Erythroblast (primary cell): ENCODE results near the gene RCAN1.

ENCODE experiments used
- DNase-seq, 2 experiments: peaks; one replicate each; lab custom pipeline; 2025; lab: John Stamatoyannopoulos, UW
- GATA1 ChIP-seq: IDR thresholded peaks from 2 replicates; pipeline ENCODE4 v1.6.1; 2011; ENCODE audit warnings: low read depth, mild to moderate bottlenecking, control low read depth, low read length, moderate library complexity
- POLR2A ChIP-seq: IDR thresholded peaks from 2 replicates; pipeline ENCODE4 v1.6.1; 2011; ENCODE audit warnings: mild to moderate bottlenecking, low read length

RCAN1 gene

DNA sequence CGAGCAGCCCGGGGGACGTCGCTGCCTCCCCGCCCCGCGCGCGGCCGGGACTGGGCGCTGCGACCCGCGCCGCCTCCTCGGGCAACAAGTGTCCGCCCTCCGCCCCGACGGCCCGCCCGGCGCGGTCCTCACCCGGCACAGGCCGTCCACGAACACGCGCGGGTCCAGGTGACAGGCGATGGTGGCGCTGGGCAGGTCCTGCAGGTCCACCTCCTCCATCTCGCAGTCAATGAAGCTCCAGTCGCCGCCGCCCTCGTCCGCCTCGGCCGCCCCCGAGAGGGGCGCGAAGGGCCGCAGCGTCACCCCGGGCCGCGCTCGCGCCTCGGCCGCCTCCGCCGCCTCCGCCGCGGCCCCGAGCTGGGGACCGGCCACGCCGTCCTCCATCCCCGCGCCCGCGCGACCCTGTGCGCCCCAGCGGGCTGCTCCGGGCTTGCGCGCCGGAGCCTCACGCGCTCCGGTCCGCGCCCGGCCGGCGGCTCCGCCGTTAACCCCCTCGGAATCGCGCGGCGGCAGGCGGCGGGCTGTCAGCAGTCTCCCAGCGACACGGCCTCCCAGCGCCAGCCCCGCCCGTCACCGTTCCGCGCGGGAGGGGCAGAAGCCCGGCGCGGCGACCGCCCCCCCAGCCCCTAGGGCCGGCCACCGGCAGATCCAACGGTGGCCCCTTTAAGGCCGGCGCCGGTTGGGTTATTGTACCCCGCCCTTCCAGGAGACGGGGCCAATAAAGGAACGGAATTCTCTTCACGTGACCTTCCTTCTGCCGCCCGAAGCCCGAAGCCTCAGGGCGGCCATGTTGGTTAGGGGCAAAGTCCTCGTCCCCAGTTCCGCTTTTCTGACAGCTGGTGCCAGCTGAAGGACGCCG, at the start of gene RCAN1:
Gene RCAN1 (minus strand): TSS at position 486 of the 859 bp plus-strand sequence. CDS start 102 bp downstream, at position 384.
- DNase-seq, result peak; percentile 94 to 96
- TF ChIP-seq GATA1 (no peak), POLR2A (peak; percentile 38)

- TF ChIP-seq GATA1, result no peak
- no peak for TF ChIP-seq POLR2A
- no peak for DNase-seq
Observed at GRCh38 chr21:34661848-34662247, 46.9 kb upstream of the RCAN1 start.

GRCh38 chr21:34653522-34653921, 38.6 kb upstream of the RCAN1 start:
- DNase-seq, result no peak
- TF ChIP-seq POLR2A (no peak), GATA1 (no peak)

DNA sequence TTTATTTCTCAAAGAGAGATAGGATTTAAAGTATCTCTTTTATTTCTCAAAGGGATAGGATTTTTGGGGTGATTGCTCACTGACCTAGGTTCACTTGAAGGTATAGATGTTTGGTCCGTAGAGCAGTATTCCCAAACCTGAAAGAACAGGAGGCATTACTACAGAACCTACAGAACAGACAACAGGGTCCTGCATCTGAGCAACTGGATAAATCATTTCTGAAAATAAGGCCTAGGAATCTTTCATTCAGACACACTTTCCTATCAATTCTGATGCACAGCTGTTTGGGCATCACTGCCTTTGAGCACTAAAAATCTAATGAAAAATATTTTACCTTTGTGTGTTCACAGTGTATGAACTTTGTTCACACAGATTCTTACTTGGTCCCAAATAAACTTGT, 36.7 kb upstream of the RCAN1 start:
- TF ChIP-seq GATA1 (no peak), POLR2A (no peak)
- DNase-seq, result no peak

GRCh38 chr21:34650861-34651431, 36.0 kb upstream of the RCAN1 start:
- no peak for TF ChIP-seq GATA1
- no peak for TF ChIP-seq POLR2A
- no peak for DNase-seq

DNA sequence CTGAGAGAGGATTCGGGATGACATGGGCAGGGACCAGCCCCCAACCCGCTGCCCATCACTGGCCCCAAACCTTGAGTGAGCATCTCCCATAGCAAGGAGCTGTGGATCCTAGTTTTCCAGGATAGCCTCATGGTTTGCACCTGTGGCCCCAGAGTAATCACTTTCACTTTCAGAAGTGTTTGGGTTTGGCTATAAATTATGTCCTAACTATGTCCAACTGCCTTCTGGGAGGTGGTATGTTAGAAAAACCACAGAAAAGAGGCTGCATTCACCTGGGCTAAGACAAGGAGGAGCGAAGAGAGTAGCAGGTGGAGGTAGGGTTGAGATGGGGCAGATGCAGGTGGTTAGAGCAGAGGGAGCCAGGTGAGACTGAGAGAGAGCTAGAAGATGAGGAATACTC, 34.5 kb upstream of the RCAN1 start:
- no peak for TF ChIP-seq GATA1
- no peak for TF ChIP-seq POLR2A

GRCh38 chr21:34648739-34649297, 33.9 kb upstream of the RCAN1 start:
- TF ChIP-seq GATA1, result no peak
- DNase-seq, result no peak

More for the DNA sequence above, 34.5 kb upstream of the RCAN1 start:
- DNase-seq, result no peak

DNA sequence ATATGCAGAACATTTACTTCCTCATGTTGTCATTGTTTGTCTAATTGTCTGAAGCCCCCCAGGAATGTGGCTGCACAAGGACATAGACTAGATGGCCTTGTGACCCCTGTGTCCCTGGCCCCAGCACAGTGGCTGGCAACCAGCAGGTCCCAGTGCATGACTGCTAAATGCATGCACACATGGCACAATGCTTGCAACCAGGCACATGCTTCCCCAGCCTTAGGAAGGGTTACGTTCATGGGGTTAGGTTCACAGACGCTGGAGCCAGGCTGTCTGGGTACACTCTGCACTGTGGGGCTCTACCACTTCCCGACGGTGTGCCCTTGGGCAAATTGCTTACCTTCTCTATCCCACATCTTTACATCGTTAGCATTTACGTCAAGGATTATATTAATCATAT, 32.6 kb upstream of the RCAN1 start:
- no peak for DNase-seq
- no peak for TF ChIP-seq POLR2A
- TF ChIP-seq GATA1, result no peak

DNA sequence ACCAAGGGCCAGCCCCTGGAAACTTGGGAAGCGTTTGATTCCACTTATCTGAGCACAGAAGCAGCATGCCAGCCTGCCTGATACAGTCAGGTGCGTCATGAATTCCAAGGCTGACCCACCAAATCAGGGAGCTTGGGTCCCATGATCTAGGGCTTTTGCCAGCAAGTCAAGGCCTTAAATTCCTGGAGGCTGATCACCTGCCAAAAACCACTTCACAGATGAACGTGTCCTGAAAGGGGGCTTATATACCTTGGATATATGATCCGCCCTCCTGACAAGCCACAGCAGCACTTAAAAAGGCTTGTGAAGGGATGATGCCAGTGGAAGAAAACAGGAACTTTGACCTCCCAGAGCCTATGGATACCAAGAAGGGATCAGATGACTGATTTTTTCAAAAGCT, 29.9 kb upstream of the RCAN1 start:
- TF ChIP-seq GATA1 (no peak), POLR2A (no peak)

DNA sequence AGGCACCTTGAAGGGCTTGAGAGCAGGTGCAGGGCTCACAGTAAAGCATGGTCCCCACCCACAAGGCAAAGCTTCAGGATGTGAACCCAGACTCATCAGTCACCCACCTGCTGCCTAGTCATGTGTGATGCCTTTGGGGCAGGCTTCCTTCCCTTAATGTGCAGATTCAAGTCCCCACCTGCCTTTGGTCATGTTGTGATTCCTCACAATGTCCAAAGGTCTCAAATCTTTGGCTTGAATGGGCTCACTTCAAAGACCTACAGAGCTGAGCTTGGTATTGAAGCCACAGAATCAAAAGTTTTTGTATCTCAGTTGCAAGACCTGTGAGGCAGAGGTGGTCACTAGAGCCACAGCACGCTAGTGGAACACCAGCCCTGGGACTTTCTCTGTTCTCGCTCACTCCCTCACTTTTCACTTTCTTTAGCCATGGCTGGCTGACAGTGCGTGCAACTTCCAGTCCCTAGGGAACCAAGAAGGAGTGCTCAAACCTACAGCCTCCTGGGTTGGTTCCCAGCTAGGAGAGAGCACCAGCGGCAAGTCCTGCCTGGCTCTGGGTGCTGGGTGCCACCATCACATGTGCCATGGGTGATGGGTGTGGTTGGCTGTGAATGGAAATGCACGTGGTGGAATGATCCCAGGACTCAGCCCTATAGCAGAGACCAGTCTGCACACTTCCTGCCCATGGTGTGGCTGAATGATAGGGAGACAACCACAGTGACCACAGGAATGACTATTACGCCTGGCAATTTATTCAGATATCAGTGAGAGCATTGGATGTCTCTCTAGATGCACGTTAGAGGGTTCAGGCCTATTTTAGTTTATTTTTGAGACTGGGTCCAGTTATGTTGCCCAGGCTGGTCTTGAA, 27.5 kb upstream of the RCAN1 start:
- DNase-seq, result no peak
- TF ChIP-seq GATA1 (no peak), POLR2A (no peak)

More for the DNA sequence above, 29.9 kb upstream of the RCAN1 start:
- DNase-seq, result no peak

DNA sequence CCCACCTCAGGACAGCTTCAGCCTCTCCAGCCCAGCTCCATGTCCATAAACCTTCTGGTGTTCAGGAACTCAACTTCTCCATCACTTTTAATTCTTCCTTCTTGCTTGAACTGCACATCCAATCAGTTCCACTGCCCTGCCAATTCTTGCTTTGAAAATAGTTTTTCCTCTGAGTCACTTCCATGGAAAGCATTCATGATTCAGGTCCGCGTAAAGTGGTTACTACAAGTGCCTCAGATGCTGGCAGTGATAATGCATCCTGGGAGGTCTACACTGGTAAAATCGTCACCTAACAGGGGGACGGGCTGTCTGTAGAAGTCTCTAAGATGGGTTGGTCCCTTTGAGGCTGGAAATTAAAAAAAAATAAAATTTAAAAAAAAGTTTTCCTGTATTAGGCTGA, 25.9 kb upstream of the RCAN1 start:
- no peak for DNase-seq
- TF ChIP-seq POLR2A (no peak), GATA1 (no peak)

DNA sequence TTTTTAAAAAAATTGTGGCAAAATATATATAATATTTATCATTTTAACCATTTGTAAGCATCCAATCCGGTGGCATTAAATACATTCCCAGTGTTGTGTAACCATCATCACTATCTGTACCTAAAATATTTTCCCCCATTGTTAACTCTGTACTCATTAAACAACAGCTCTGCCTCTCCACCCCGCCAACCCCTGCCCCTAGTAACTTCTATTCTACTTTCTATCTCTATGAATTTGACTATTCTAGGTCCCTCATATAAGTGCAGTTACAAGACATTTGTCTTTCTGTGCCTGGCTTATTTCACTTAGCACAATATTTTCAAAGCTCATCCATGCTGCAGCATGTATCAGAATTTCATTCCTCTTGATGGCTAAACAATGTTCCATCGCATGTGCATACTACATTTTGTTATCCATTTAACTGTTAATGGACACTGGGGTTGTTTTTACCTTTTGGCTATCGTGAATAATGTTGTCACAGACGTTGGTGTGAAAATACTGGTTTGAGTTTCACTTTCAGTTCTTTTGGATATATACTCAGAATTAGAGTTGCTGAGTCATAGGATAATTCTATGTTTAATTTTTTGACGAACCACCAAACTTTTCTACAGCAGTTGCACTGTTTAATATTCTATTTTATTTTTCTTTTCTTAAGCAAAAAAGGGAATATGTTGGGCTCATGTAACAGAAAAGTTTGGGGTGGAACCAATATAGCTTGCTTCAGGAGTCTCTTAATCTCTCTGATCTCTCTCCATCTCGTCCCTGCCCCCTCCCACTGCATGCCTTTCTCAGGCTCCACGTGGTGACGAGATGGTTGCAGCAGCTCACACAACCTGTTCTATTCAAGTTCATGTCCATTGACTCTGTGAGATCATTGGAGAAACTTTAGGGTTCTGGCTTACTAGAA, 25.2 kb upstream of the RCAN1 start:
- DNase-seq, result peak; percentile 46 to 63

DNA sequence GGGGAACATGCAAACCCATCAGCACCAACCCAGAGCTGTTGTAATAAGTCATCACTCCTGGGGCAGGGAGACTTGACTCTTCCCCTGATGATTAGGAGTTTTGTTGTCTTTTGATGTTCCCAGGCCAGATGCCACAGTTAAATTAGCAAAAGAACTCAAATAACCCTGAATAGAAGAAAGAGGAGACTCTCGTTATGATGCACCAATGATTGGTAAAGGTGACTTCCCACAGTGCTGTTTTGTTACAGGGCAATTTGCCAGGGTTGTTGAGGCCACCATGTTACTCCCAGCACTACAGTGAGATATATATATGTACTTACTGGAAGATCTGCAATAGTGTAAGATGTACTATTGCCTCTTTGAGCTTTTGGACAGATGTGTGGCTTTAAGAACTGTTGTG, 24.3 kb upstream of the RCAN1 start:
- TF ChIP-seq POLR2A (no peak), GATA1 (no peak)

More for the DNA sequence above, 25.2 kb upstream of the RCAN1 start:
- no peak for TF ChIP-seq POLR2A
- TF ChIP-seq GATA1, result no peak

DNA sequence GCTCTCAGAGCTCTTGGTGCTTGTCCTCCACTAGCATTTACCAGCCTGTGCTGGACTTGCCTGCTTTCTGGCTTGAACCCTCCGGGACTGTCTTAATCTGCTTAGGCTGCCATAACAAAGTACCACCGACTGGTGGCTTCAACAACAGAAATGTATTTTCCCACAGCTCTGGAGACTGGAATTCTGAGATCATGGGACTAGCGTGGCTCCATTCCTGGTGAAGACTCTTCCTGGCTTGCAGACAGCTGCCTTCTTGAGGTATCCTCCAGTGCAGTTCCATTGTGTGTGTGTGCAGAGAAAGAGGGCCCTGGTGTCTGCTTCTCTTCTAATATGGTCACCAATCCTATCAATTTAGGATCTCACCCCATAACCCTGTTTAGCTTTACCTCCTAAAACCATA, 22.0 kb upstream of the RCAN1 start:
- TF ChIP-seq POLR2A (no peak), GATA1 (no peak)
- DNase-seq, result no peak

More for the DNA sequence above, 24.3 kb upstream of the RCAN1 start:
- DNase-seq, result no peak
